HG03135 (cell line): ENCODE results near the gene TBC1D24.

Experiments used
- ATAC-seq: cut with Tn5 transposase; IDR thresholded peaks from one replicate; pipeline ENCODE4 v1.9.1; 2021; ENCODE audit warnings: mild to moderate bottlenecking, moderate library complexity; ENCODE audit not compliant: unreplicated experiment

The TBC1D24 gene

GRCh38 chr16:2481676-2482075, 6.7 kb downstream of the TBC1D24 start:
- no peak for ATAC-seq

- ATAC-seq = no peak
Measured at GRCh38 chr16:2482249-2482648, 7.3 kb downstream of the TBC1D24 start.

GRCh38 chr16:2482708-2483534, 8.0 kb downstream of the TBC1D24 start:
- ATAC-seq = no peak

GRCh38 chr16:2483939-2484897, 9.3 kb downstream of the TBC1D24 start:
- ATAC-seq = no peak

GRCh38 chr16:2484898-2485508, 10.1 kb downstream of the TBC1D24 start:
- ATAC-seq = no peak

GRCh38 chr16:2485811-2486507, 11.0 kb downstream of the TBC1D24 start:
- ATAC-seq = no peak

- peak; percentile 65 for ATAC-seq
Measured at GRCh38 chr16:2486645-2487516, 12.0 kb downstream of the TBC1D24 start.

- ATAC-seq = no peak
Measured at GRCh38 chr16:2487517-2487842, 12.6 kb downstream of the TBC1D24 start.

GRCh38 chr16:2487903-2488531, 13.1 kb downstream of the TBC1D24 start:
- no peak for ATAC-seq

- ATAC-seq = no peak
Measured at GRCh38 chr16:2489581-2489980, 14.7 kb downstream of the TBC1D24 start.

- ATAC-seq = no peak
Measured at GRCh38 chr16:2490190-2491105, 15.5 kb downstream of the TBC1D24 start.

GRCh38 chr16:2492292-2492691, 17.4 kb downstream of the TBC1D24 start:
- no peak for ATAC-seq

- ATAC-seq = no peak
Measured at GRCh38 chr16:2493605-2494004, 18.7 kb downstream of the TBC1D24 start.

GRCh38 chr16:2494616-2495015, 19.7 kb downstream of the TBC1D24 start:
- ATAC-seq = no peak

- ATAC-seq = no peak
Measured at GRCh38 chr16:2495041-2495440, 20.1 kb downstream of the TBC1D24 start.

GRCh38 chr16:2496223-2497115, 21.5 kb downstream of the TBC1D24 start:
- no peak for ATAC-seq

- ATAC-seq = no peak
Measured at GRCh38 chr16:2497116-2497630, 22.2 kb downstream of the TBC1D24 start.
